HCT116 (cell line): ENCODE results near the gene CCDC182. TPM values are rescaled to one million over a fixed set of nuclear protein-coding genes. Genes with fewer than 3 reads are reported as not detected.

Experiments
- ATAC-seq: fragments of 200-7000 bp; cut with Tn5 transposase; 2 replicates; pipeline ENCODE4 v1.9.1; 2020; ENCODE audit warnings: mild to moderate bottlenecking, moderate library complexity
- BruUV-seq: library from RNA; stranded (reverse); fragments of 400-500 nt; replicated peaks from 2 replicates; lab custom pipeline; 2021; lab: Mats Ljungman, UMichigan
- CTCF ChIA-PET: fragments of 300-600 bp; sonication (Branson Sonifier 250); formaldehyde crosslinking; loops from one replicate; lab custom pipeline; 2021; ENCODE audit warnings: antibody characterized with exemption; lab: Charles Lee
- POLR2A ChIA-PET: fragments of 300-600, 350-600 bp; sonication (Branson Sonifier 250); formaldehyde crosslinking; loops from one replicate; lab custom pipeline; 2021; ENCODE audit warnings: antibody characterized with exemption; lab: Charles Lee
- RAD21 ChIA-PET, 2 experiments: fragments of 300-600 bp; sonication (Branson Sonifier 250); formaldehyde crosslinking; loops; one replicate each; lab custom pipeline; 2023; ENCODE audit warnings: low total read pairs in 2 of 2; ENCODE audit not compliant: uncharacterized antibody in 2 of 2, unreplicated experiment in 2 of 2, low non-redundant PET in 1 of 2; lab: Charles Lee
- DNase-seq: peaks from one replicate; pipeline ENCODE4 v3.0.0-alpha.2; 2010; ENCODE audit warnings: low read depth, low spot score
- H2AFZ ChIP-seq: fragments of 200-600 bp; shearing (Covaris generic), sonication (generic); 2 replicates; pipeline ENCODE4 v1.6.1; 2017; ENCODE audit warnings: low read depth, mixed run types, mixed read lengths, antibody characterized with exemption, low read length; ENCODE audit not compliant: poor library complexity, severe bottlenecking
- H3K27ac ChIP-seq: 2 replicates; pipeline ENCODE4 v1.5.1; 2012; ENCODE audit warnings: low read depth, low read length
- H3K27me3 ChIP-seq: fragments of 200-600 bp; sonication (generic); 2 replicates; pipeline ENCODE4 v1.6.1; 2016; ENCODE audit warnings: mixed run types, low read length, mixed read lengths; ENCODE audit not compliant: insufficient read depth
- H3K36me3 ChIP-seq, 2 experiments: fragments of 200-500 bp in 1 of 2; fragments of 200-600 bp in 1 of 2; sonication (Bioruptor generic) in 1 of 2; sonication (generic) in 1 of 2; 2 replicates each; pipeline versions ENCODE4 v1.5.1 to v1.6.1; 2014 to 2016; ENCODE audit warnings: low read length in 2 of 2, inconsistent platforms in 1 of 2, mixed read lengths in 1 of 2, mixed run types in 1 of 2; ENCODE audit not compliant: insufficient read depth in 2 of 2, control insufficient read depth in 1 of 2
- H3K4me1 ChIP-seq, 2 experiments: fragments of 200-600 bp in 1 of 2; sonication (generic) in 1 of 2; 2 replicates each; pipeline versions ENCODE4 v1.5.1 to v1.6.1; 2012 to 2017; ENCODE audit warnings: low read length in 2 of 2, inconsistent platforms in 1 of 2, mild to moderate bottlenecking in 1 of 2, mixed read lengths in 1 of 2, mixed run types in 1 of 2, moderate library complexity in 1 of 2; ENCODE audit not compliant: insufficient read depth in 2 of 2, control insufficient read depth in 1 of 2
- H3K4me2 ChIP-seq: fragments of 200-600 bp; sonication (generic); 2 replicates; pipeline ENCODE4 v1.6.1; 2017; ENCODE audit warnings: mixed run types, low read length, mixed read lengths
- H3K4me3 ChIP-seq, 2 experiments: fragments of 200-600 bp in 1 of 2; sonication (generic) in 1 of 2; replicated peaks in 1 of 2; 2 replicates each; pipeline ENCODE4 v1.5.1; 2011 to 2016; ENCODE audit warnings: low read length in 2 of 2, control low read depth in 1 of 2, low read depth in 1 of 2, mild to moderate bottlenecking in 1 of 2, mixed read lengths in 1 of 2, mixed run types in 1 of 2
- H3K79me2 ChIP-seq: fragments of 200-600 bp; sonication (generic); 2 replicates; pipeline ENCODE4 v1.6.1; 2017; ENCODE audit warnings: mild to moderate bottlenecking, mixed run types, low read length, moderate library complexity, mixed read lengths; ENCODE audit not compliant: insufficient read depth
- H3K9ac ChIP-seq: fragments of 200-600 bp; sonication (generic); 2 replicates; pipeline ENCODE4 v1.6.1; 2016; ENCODE audit warnings: low read length, mixed read lengths
- H3K9me2 ChIP-seq: fragments of 200-600 bp; sonication (generic), shearing (Covaris generic); 2 replicates; pipeline ENCODE4 v1.6.1; 2017; ENCODE audit warnings: mixed run types, mild to moderate bottlenecking, moderate library complexity; ENCODE audit not compliant: insufficient read depth
- H3K9me3 ChIP-seq, 2 experiments: fragments of 200-500 bp in 1 of 2; fragments of 200-600 bp in 1 of 2; sonication (Bioruptor generic) in 1 of 2; sonication (generic) in 1 of 2; 2 replicates each; pipeline ENCODE4 v1.6.1; 2014 to 2017; ENCODE audit warnings: low read length in 2 of 2, mixed read lengths in 2 of 2, inconsistent platforms in 1 of 2, low read depth in 1 of 2, mild to moderate bottlenecking in 1 of 2, mixed run types in 1 of 2, moderate library complexity in 1 of 2; ENCODE audit not compliant: control insufficient read depth in 1 of 2, insufficient read depth in 1 of 2
- H4K20me1 ChIP-seq: fragments of 200-600 bp; sonication (generic), shearing (Covaris generic); 2 replicates; pipeline ENCODE4 v1.6.1; 2017; ENCODE audit warnings: mixed run types, mild to moderate bottlenecking, moderate library complexity; ENCODE audit not compliant: insufficient read depth
- CBX3 ChIP-seq: IDR thresholded peaks from 2 replicates; pipeline ENCODE4 v1.6.1; 2012; ENCODE audit warnings: low read depth
- CEBPB ChIP-seq: IDR thresholded peaks from 2 replicates; pipeline ENCODE4 v1.6.1; 2012; ENCODE audit warnings: low read depth
- ELF1 ChIP-seq: IDR thresholded peaks from 2 replicates; pipeline ENCODE4 v1.6.1; 2012; ENCODE audit warnings: low read depth, borderline replicate concordance
- EZH2 ChIP-seq: fragments of 200-600 bp; sonication (generic); IDR thresholded peaks from 2 replicates; pipeline ENCODE4 v1.6.1; 2017; ENCODE audit warnings: antibody characterized with exemption, mixed run types
- EZH2phosphoT487 ChIP-seq: fragments of 200-600 bp; IDR thresholded peaks from 2 replicates; pipeline ENCODE4 v1.6.1; 2018; ENCODE audit warnings: antibody characterized with exemption, borderline replicate concordance
- FOSL1 ChIP-seq: IDR thresholded peaks from 2 replicates; pipeline ENCODE4 v1.6.1; 2012; ENCODE audit warnings: low read depth
- POLR2A ChIP-seq: IDR thresholded peaks from 2 replicates; pipeline ENCODE4 v1.7.0; 2011; ENCODE audit warnings: borderline replicate concordance; ENCODE audit not compliant: insufficient read depth, insufficient read length; ENCODE audit errors: extremely low read depth
- POLR2AphosphoS5 ChIP-seq: IDR thresholded peaks from 2 replicates; pipeline ENCODE4 v1.6.1; 2011; ENCODE audit warnings: mild to moderate bottlenecking, low read depth, low read length, moderate library complexity
- RAD21 ChIP-seq: IDR thresholded peaks from 2 replicates; pipeline ENCODE4 v1.6.1; 2012; ENCODE audit warnings: low read depth, mild to moderate bottlenecking
- REST ChIP-seq: IDR thresholded peaks from 2 replicates; pipeline ENCODE4 v1.6.1; 2012; ENCODE audit warnings: low read depth
- SP1 ChIP-seq: IDR thresholded peaks from 2 replicates; pipeline ENCODE4 v1.6.1; 2012; ENCODE audit warnings: low read depth
- SRF ChIP-seq: IDR thresholded peaks from 2 replicates; pipeline ENCODE4 v1.6.1; 2012; ENCODE audit warnings: low read depth
- TCF7L2 ChIP-seq: IDR thresholded peaks from 2 replicates; pipeline ENCODE4 v1.7.0; 2011; ENCODE audit warnings: borderline replicate concordance, inconsistent platforms; ENCODE audit not compliant: insufficient read depth, insufficient read length; ENCODE audit errors: extremely low read depth
- YY1 ChIP-seq: IDR thresholded peaks from 2 replicates; pipeline ENCODE4 v1.6.1; 2011; ENCODE audit warnings: low read length, low read depth, moderate library complexity, mild to moderate bottlenecking; ENCODE audit not compliant: insufficient replicate concordance; ENCODE audit errors: extremely low read depth
- ZFX ChIP-seq: fragments of 450-650 bp; IDR thresholded peaks from 2 replicates; pipeline ENCODE4 v1.6.1; 2017
- intact Hi-C: fragments of 100-400 bp; cut with micrococcal nuclease; formaldehyde crosslinking; loops from 2 replicates; pipeline ENCODE4 v1.10.0; 2022
- total RNA-seq: library from RNA; stranded (reverse); gene quantifications from one replicate; pipeline ENCODE4 v1.2.1, GENCODE V29; 2021; ENCODE audit not compliant: unreplicated experiment
- TF ChIP-seq, protein P1 (sequence below): IDR thresholded peaks from 2 replicates; pipeline ENCODE4 v1.6.1; 2012

The CCDC182 gene
- total RNA-seq, 1 experiment from 2014 or later, result not detected

DNA sequence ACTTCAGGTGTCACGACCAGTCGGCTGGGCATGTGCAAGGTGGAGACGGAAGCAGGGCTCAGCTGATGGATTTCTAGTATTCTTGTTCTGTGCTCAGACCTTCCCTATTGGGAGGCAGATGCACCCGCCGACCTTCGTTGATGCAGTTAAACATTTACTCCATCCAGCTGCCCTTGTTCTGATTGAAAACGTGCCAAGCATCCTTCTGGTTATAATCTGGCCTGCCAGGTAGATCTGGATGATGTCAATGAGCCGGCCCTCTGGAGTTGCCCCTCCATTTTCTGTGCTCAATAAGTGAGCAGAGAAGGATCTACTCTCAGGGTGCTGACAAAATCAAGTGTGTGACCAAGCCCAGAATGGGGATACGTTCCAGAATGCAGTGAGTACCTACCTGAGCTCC lies 38.3 kb downstream of the CCDC182 start:
- Histone ChIP-seq H3K9me3 (no peaks in the 10 kb centered on the region), H3K27me3 (peaks cover 14% of the 10 kb centered on the region; the same call in 1 of the 2 replicates), H3K79me2 (no peaks in the 10 kb centered on the region), H3K36me3 (no peaks in the 10 kb centered on the region), H3K9ac (no peak overlapping the region), H3K4me1 (no peaks in the 10 kb centered on the region), H3K9me2 (no peaks in the 10 kb centered on the region), H4K20me1 (no peaks in the 10 kb centered on the region), H3K4me2 (no peak overlapping the region), H3K27ac (no peak overlapping the region), H3K4me3 (no peak overlapping the region), H2AFZ (no peak overlapping the region)
- TF ChIP-seq ELF1 (no peak), FOSL1 (no peak)
- ChIA-PET CTCF (no interaction called here), POLR2A (no interaction called here), RAD21 (no interaction called here)
- no TSS peak for BruUV-seq
- no peak for ATAC-seq
- intact Hi-C loops, result no loop called here
- DNase-seq, result no peak

GRCh38 chr17:57705921-57706695 lies 39.0 kb downstream of the CCDC182 start:
- no peak overlapping the region for H3K27ac ChIP-seq
- BruUV-seq, result no TSS peak
- no peak for ATAC-seq
- CTCF ChIA-PET, result no interaction called here
- intact Hi-C loops, result no loop called here
- H3K9ac ChIP-seq, result no peak overlapping the region
- POLR2A ChIA-PET, result no interaction called here
- H3K4me3 ChIP-seq, result no peak overlapping the region
- no peak overlapping the region for H3K4me2 ChIP-seq
- H2AFZ ChIP-seq, result no peak overlapping the region
- H3K4me1 ChIP-seq, result no peaks in the 10 kb centered on the region
- peaks cover 9% of the 10 kb centered on the region; the same call in 1 of the 2 replicates for H3K27me3 ChIP-seq
- H4K20me1 ChIP-seq, result no peaks in the 10 kb centered on the region
- no peaks in the 10 kb centered on the region for H3K9me2 ChIP-seq
- TF ChIP-seq POLR2A (no peak), EZH2 (no peak), ELF1 (no peak), REST (no peak), RAD21 (no peak), SRF (no peak), TCF7L2 (no peak), YY1 (no peak), POLR2AphosphoS5 (no peak), ZFX (no peak), CEBPB (no peak), CBX3 (no peak), SP1 (no peak), FOSL1 (no peak), EZH2phosphoT487 (no peak)
- TF ChIP-seq, protein P1, sequence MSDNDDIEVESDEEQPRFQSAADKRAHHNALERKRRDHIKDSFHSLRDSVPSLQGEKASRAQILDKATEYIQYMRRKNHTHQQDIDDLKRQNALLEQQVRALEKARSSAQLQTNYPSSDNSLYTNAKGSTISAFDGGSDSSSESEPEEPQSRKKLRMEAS, result no peak
- H3K36me3 ChIP-seq, result no peaks in the 10 kb centered on the region
- H3K79me2 ChIP-seq, result no peaks in the 10 kb centered on the region
- no peaks in the 10 kb centered on the region for H3K9me3 ChIP-seq
- RAD21 ChIA-PET, result interaction anchor here in 1 of 2 experiments (0.6 kb wide), 1 partner anchor 84 kb away, joined by 4 read pairs; no protein-coding TSS in a partner anchor
- no peak for DNase-seq
